Trophoblast cell (in vitro differentiated cells and primary cell): Measurements from ENCODE around the gene IQSEC1.
"Not testable (repeated sequence)": the region's sequence is repeated elsewhere in the genome, so short reads cannot be mapped to it uniquely, and the experiment has no call there.

ENCODE experiments used
- DNase-seq, 2 donors: peaks; one replicate each; pipeline ENCODE4 v3.0.0-alpha.2; 2016
- H2AFZ ChIP-seq: 2 replicates; pipeline ENCODE4 v1.6.1; 2013; ENCODE audit warnings: low read length, moderate library complexity, mild to moderate bottlenecking; ENCODE audit not compliant: insufficient read depth, poor library complexity
- H2AK5ac ChIP-seq: 2 replicates; pipeline ENCODE4 v1.6.1; 2013; ENCODE audit warnings: mild to moderate bottlenecking, low read length
- H2BK120ac ChIP-seq: 2 replicates; pipeline ENCODE4 v1.6.1; 2013; ENCODE audit warnings: low read length, mild to moderate bottlenecking, moderate library complexity; ENCODE audit not compliant: insufficient read depth, poor library complexity
- H2BK12ac ChIP-seq: 2 replicates; pipeline ENCODE4 v1.6.1; 2013; ENCODE audit warnings: mild to moderate bottlenecking, low read length, moderate library complexity
- H2BK5ac ChIP-seq: 2 replicates; pipeline ENCODE4 v1.6.1; 2013; ENCODE audit warnings: low read length, low read depth, moderate library complexity, mild to moderate bottlenecking; ENCODE audit not compliant: poor library complexity
- H3K14ac ChIP-seq: 2 replicates; pipeline ENCODE4 v1.6.1; 2013; ENCODE audit warnings: mild to moderate bottlenecking, low read length
- H3K18ac ChIP-seq: 2 replicates; pipeline ENCODE4 v1.6.1; 2013; ENCODE audit warnings: mild to moderate bottlenecking, low read length
- H3K23ac ChIP-seq: 2 replicates; pipeline ENCODE4 v1.6.1; 2013; ENCODE audit warnings: low read length
- H3K27ac ChIP-seq: 2 replicates; pipeline ENCODE4 v1.5.1; 2013; ENCODE audit warnings: low read depth, mild to moderate bottlenecking, inconsistent platforms, low read length, moderate library complexity
- H3K27me3 ChIP-seq: 2 replicates; pipeline ENCODE4 v1.6.1; 2013; ENCODE audit warnings: inconsistent platforms, mild to moderate bottlenecking, low read length, moderate library complexity; ENCODE audit not compliant: insufficient read depth
- H3K36me3 ChIP-seq, 2 experiments: 1 replicate in 1 of 2; 2 replicates in 1 of 2; pipeline ENCODE4 v1.6.1; 2013; ENCODE audit warnings: low read length in 2 of 2, mild to moderate bottlenecking in 2 of 2, moderate library complexity in 1 of 2; ENCODE audit not compliant: insufficient read depth in 2 of 2, control insufficient read depth in 1 of 2
- H3K4ac ChIP-seq: 2 replicates; pipeline ENCODE4 v1.6.1; 2013; ENCODE audit warnings: low read depth, mild to moderate bottlenecking, low read length, moderate library complexity
- H3K4me1 ChIP-seq, 2 experiments: 1 replicate in 1 of 2; 2 replicates in 1 of 2; pipeline ENCODE4 v1.6.1; 2013; ENCODE audit warnings: low read length in 2 of 2, mild to moderate bottlenecking in 2 of 2, moderate library complexity in 1 of 2; ENCODE audit not compliant: insufficient read depth in 2 of 2, control insufficient read depth in 1 of 2
- H3K4me2 ChIP-seq: 2 replicates; pipeline ENCODE4 v1.6.1; 2013; ENCODE audit warnings: inconsistent platforms, mild to moderate bottlenecking, low read length, moderate library complexity
- H3K4me3 ChIP-seq: 2 replicates; pipeline ENCODE4 v1.5.1; 2013; ENCODE audit warnings: mild to moderate bottlenecking, low read depth, low read length, inconsistent platforms
- H3K79me1 ChIP-seq: one replicate; pipeline ENCODE4 v1.6.1; 2013; ENCODE audit warnings: low read length
- H3K79me2 ChIP-seq: 2 replicates; pipeline ENCODE4 v1.6.1; 2013; ENCODE audit warnings: low read length, mild to moderate bottlenecking; ENCODE audit not compliant: control insufficient read depth, insufficient read depth, poor library complexity
- H3K9ac ChIP-seq: 2 replicates; pipeline ENCODE4 v1.6.1; 2013; ENCODE audit warnings: mild to moderate bottlenecking, low read length
- H3K9me3 ChIP-seq: 2 replicates; pipeline ENCODE4 v1.6.1; 2013; ENCODE audit warnings: low read depth, mild to moderate bottlenecking, control low read depth, inconsistent platforms, low read length; ENCODE audit not compliant: insufficient read depth
- H4K12ac ChIP-seq: 2 replicates; pipeline ENCODE4 v1.6.1; 2013; ENCODE audit warnings: low read depth, mild to moderate bottlenecking, low read length, moderate library complexity
- H4K8ac ChIP-seq: 2 replicates; pipeline ENCODE4 v1.6.1; 2013; ENCODE audit warnings: low read depth, mild to moderate bottlenecking, low read length, moderate library complexity
- H4K91ac ChIP-seq: one replicate; pipeline ENCODE4 v1.6.1; 2013; ENCODE audit warnings: low read depth, mild to moderate bottlenecking, low read length, moderate library complexity
- WGBS: extraction: QIAGEN DNeasy Blood & Tissue Kit; methylation state at CpG from one replicate; pipeline ENCODE4 v1.1.7; 2013; ENCODE audit warnings: missing lambda C conversion rate; ENCODE audit not compliant: insufficient read length, insufficient coverage; ENCODE audit errors: extremely low coverage; 5-methylcytosine and 5-hydroxymethylcytosine counted together

Gene IQSEC1

GRCh38 chr3:12884790-12885582 is 188.2 kb downstream of the IQSEC1 start:
- Histone ChIP-seq H3K9ac (no peak overlapping the region), H2AK5ac (no peak overlapping the region), H3K79me1 (no peaks in the 10 kb centered on the region), H2AFZ (no peak overlapping the region), H3K4ac (no peak overlapping the region), H4K91ac (no peak overlapping the region), H4K8ac (no peak overlapping the region), H2BK120ac (no peak overlapping the region), H3K23ac (no peak overlapping the region), H3K36me3 (no peaks in the 10 kb centered on the region), H2BK5ac (no peak overlapping the region), H4K12ac (no peak overlapping the region), H3K18ac (no peak overlapping the region), H3K27ac (no peak overlapping the region), H3K4me1 (no peaks in the 10 kb centered on the region), H3K9me3 (peaks cover 6% of the 10 kb centered on the region), H3K4me2 (no peak overlapping the region), H2BK12ac (no peak overlapping the region), H3K79me2 (no peaks in the 10 kb centered on the region), H3K27me3 (no peaks in the 10 kb centered on the region), H3K14ac (no peak overlapping the region), H3K4me3 (no peak overlapping the region)
- no CpG with 5 or more reads among the region's 20 CpGs for WGBS
- no peak for DNase-seq

GRCh38 chr3:12884186-12884680 is 189.0 kb downstream of the IQSEC1 start:
- H3K4me1 ChIP-seq, result no peaks in the 10 kb centered on the region
- no peaks in the 10 kb centered on the region for H3K27me3 ChIP-seq

GRCh38 chr3:12882336-12883310 is 190.6 kb downstream of the IQSEC1 start:
- Histone ChIP-seq H4K8ac (no peak overlapping the region), H3K23ac (no peak overlapping the region)

More at GRCh38 chr3:12884186-12884680, 189.0 kb downstream of the IQSEC1 start:
- Histone ChIP-seq H3K27ac (no peak overlapping the region), H2AK5ac (no peak overlapping the region), H3K14ac (no peak overlapping the region), H4K8ac (no peak overlapping the region), H2AFZ (no peak overlapping the region), H3K18ac (no peak overlapping the region), H2BK120ac (no peak overlapping the region), H3K23ac (no peak overlapping the region), H3K36me3 (no peaks in the 10 kb centered on the region), H3K4me2 (no peak overlapping the region), H3K9ac (no peak overlapping the region), H3K9me3 (peaks cover 6% of the 10 kb centered on the region), H3K79me1 (no peaks in the 10 kb centered on the region), H2BK12ac (no peak overlapping the region), H3K4me3 (no peak overlapping the region), H2BK5ac (no peak overlapping the region), H3K79me2 (no peaks in the 10 kb centered on the region), H4K12ac (no peak overlapping the region), H3K4ac (no peak overlapping the region), H4K91ac (no peak overlapping the region)
- WGBS, result no CpG with 5 or more reads among the region's 15 CpGs
- no peak for DNase-seq

GRCh38 chr3:12881858-12882257 is 191.4 kb downstream of the IQSEC1 start:
- not testable (repeated sequence) for H2AK5ac ChIP-seq, H2BK5ac ChIP-seq, H3K23ac ChIP-seq, H4K12ac ChIP-seq, H3K4me2 ChIP-seq, H3K9me3 ChIP-seq, H2BK12ac ChIP-seq, H4K8ac ChIP-seq, H3K79me2 ChIP-seq, H3K4me1 ChIP-seq, H3K18ac ChIP-seq, H3K27ac ChIP-seq, H2BK120ac ChIP-seq, DNase-seq, H3K27me3 ChIP-seq, H3K4me3 ChIP-seq, H3K14ac ChIP-seq, H3K36me3 ChIP-seq, H4K91ac ChIP-seq, H3K4ac ChIP-seq, H2AFZ ChIP-seq, H3K9ac ChIP-seq, H3K79me1 ChIP-seq
- no CpG with 5 or more reads among the region's 12 CpGs for WGBS

More at GRCh38 chr3:12882336-12883310, 190.6 kb downstream of the IQSEC1 start:
- Histone ChIP-seq H2BK120ac (no peak overlapping the region), H4K91ac (no peak overlapping the region), H3K4me3 (no peak overlapping the region), H2AFZ (no peak overlapping the region), H3K79me1 (no peaks in the 10 kb centered on the region), H3K4ac (no peak overlapping the region), H3K4me1 (no peaks in the 10 kb centered on the region), H3K18ac (no peak overlapping the region), H3K79me2 (no peaks in the 10 kb centered on the region), H3K4me2 (no peak overlapping the region), H4K12ac (no peak overlapping the region), H3K36me3 (no peaks in the 10 kb centered on the region), H3K9me3 (peaks cover 6% of the 10 kb centered on the region), H3K27ac (no peak overlapping the region), H2AK5ac (no peak overlapping the region), H3K27me3 (no peaks in the 10 kb centered on the region), H2BK5ac (no peak overlapping the region), H2BK12ac (no peak overlapping the region), H3K14ac (no peak overlapping the region), H3K9ac (no peak overlapping the region)
- no CpG with 5 or more reads among the region's 62 CpGs for whole genome bisulfite sequencing
- DNase-seq, result no peak
